Measurements from ENCODE around the gene IQSEC2. TPM values are rescaled to one million over a fixed set of nuclear protein-coding genes. Genes with fewer than 3 reads are reported as not detected.

The IQSEC2 gene
- polyA plus RNA-seq, 3 donors = 6.5 to 31.2 (median 6.9) TPM

GRCh38 chrX:53283099-53283498, 1.7 kb upstream of the IQSEC2 start:
- no peak overlapping the region for H3K27ac Mint-ChIP-seq
- intact Hi-C loops (cut with micrococcal nuclease) = no loop called here
- H3K36me3 Mint-ChIP-seq = no peaks in the 10 kb centered on the region
- Histone ChIP-seq H3K4me3 (replicated peaks in 1 of 3; ENCODE audit: low read depth in 2 of 3, low read length in 3 of 3) (no peak overlapping the region), H3K9me3 (replicated peaks in 1 of 2; ENCODE audit: control insufficient read depth in 1 of 2, insufficient read depth in 1 of 2, low read length in 2 of 2) (no peaks in the 10 kb centered on the region), H3K79me2 (ENCODE audit: insufficient read depth, low read length) (peaks cover 10% of the 10 kb centered on the region), H3K36me3 (replicated peaks in 1 of 2; ENCODE audit: control insufficient read depth in 1 of 2, insufficient read depth in 2 of 2, low read length in 2 of 2) (no peaks in the 10 kb centered on the region), H3K4me2 (replicated peaks; ENCODE audit: extremely low read depth, low read length, poor library complexity, severe bottlenecking) (no peak overlapping the region), H3K4me1 (ENCODE audit: control insufficient read depth in 1 of 2, insufficient read depth in 2 of 2, low read length in 2 of 2) (peaks cover 66 to 69% of the 10 kb centered on the region in 2 donors), H2AFZ (ENCODE audit: insufficient read depth, low read depth, low read length, poor library complexity, severe bottlenecking) (no peak overlapping the region), H3K9ac (ENCODE audit: insufficient read depth, low read length, poor library complexity, severe bottlenecking) (no peak overlapping the region), H3K27me3 (ENCODE audit: control insufficient read depth in 2 of 2, insufficient read depth in 2 of 2, low read length in 2 of 2) (no peaks in the 10 kb centered on the region), H4K20me1 (ENCODE audit: insufficient read depth, low read length) (peaks cover 10% of the 10 kb centered on the region), H3K27ac (ENCODE audit: low read depth in 1 of 2, low read length in 2 of 2) (no peak overlapping the region)
- WGBS (ENCODE audit: insufficient coverage) = no CpG with 5 or more reads among the region's 3 CpGs
- H3K4me1 Mint-ChIP-seq = peaks cover 71% of the 10 kb centered on the region
- no peak for TF ChIP-seq CTCF (IDR thresholded peaks at IDR 0.05)
- DNase-seq = no peak
- no peak overlapping the region for H3K4me3 Mint-ChIP-seq
- H3K9me3 Mint-ChIP-seq = peaks cover 0 to 2% (median 0%) of the 10 kb centered on the region in 7 donors
- peaks cover 0 to 45% (median 0%) of the 10 kb centered on the region in 3 donors for H3K27me3 Mint-ChIP-seq (ENCODE audit: low read depth in 3 of 3)

GRCh38 chrX:53281963-53282695, 745 bp upstream of the IQSEC2 start:
- 11% methylated on average over 3 of the region's 5 CpGs for WGBS (ENCODE audit: insufficient coverage)
- Mint-ChIP-seq H3K9me3 (peaks cover 0 to 2% (median 0%) of the 10 kb centered on the region in 7 donors), H3K27ac (peak overlapping the region in 1 of 7 donors; percentile 60), H3K36me3 (no peaks in the 10 kb centered on the region), H3K4me1 (peaks cover 61% of the 10 kb centered on the region), H3K27me3 (ENCODE audit: low read depth in 3 of 3) (peaks cover 0 to 42% (median 0%) of the 10 kb centered on the region in 3 donors), H3K4me3 (peak overlapping the region in 1 of 2 donors; percentile 74)
- Histone ChIP-seq H3K27me3 (ENCODE audit: control insufficient read depth in 2 of 2, insufficient read depth in 2 of 2, low read length in 2 of 2) (no peaks in the 10 kb centered on the region), H3K9me3 (replicated peaks in 1 of 2; ENCODE audit: control insufficient read depth in 1 of 2, insufficient read depth in 1 of 2, low read length in 2 of 2) (no peaks in the 10 kb centered on the region), H3K27ac (ENCODE audit: low read depth in 1 of 2, low read length in 2 of 2) (no peak overlapping the region), H3K4me3 (replicated peaks in 1 of 3; ENCODE audit: low read depth in 2 of 3, low read length in 3 of 3) (peak overlapping the region in 1 of 3 experiments; percentile 78), H3K4me1 (ENCODE audit: control insufficient read depth in 1 of 2, insufficient read depth in 2 of 2, low read length in 2 of 2) (peaks cover 56 to 60% of the 10 kb centered on the region in 2 donors), H4K20me1 (ENCODE audit: insufficient read depth, low read length) (peaks cover 6% of the 10 kb centered on the region), H3K79me2 (ENCODE audit: insufficient read depth, low read length) (peaks cover 10% of the 10 kb centered on the region), H2AFZ (ENCODE audit: insufficient read depth, low read depth, low read length, poor library complexity, severe bottlenecking) (no peak overlapping the region), H3K4me2 (replicated peaks; ENCODE audit: extremely low read depth, low read length, poor library complexity, severe bottlenecking) (peak overlapping the region; percentile 77), H3K9ac (ENCODE audit: insufficient read depth, low read length, poor library complexity, severe bottlenecking) (no peak overlapping the region), H3K36me3 (replicated peaks in 1 of 2; ENCODE audit: control insufficient read depth in 1 of 2, insufficient read depth in 2 of 2, low read length in 2 of 2) (no peaks in the 10 kb centered on the region)
- intact Hi-C loops (cut with micrococcal nuclease) = no loop called here
- no peak for TF ChIP-seq CTCF (IDR thresholded peaks at IDR 0.05)
- DNase-seq = no peak

All from CD14-positive monocyte (primary cell).